Stomach (tissue), 9 donors: Measurements from ENCODE around the gene DAND5. TPM values are rescaled to one million over a fixed set of nuclear protein-coding genes. Genes with fewer than 3 reads are reported as not detected.

Experiments used
- DNase-seq, 2 donors: peaks; one replicate each; pipeline versions ENCODE4 v3.0.0 to v3.0.0-alpha.2; 2013 to 2019
- H3K27ac ChIP-seq, 5 donors: fragments of 200-600 bp in 4 of 5; sonication (generic) in 4 of 5; one replicate each; pipeline ENCODE4 v1.5.1; 2013 to 2019; ENCODE audit warnings: mild to moderate bottlenecking in 1 of 5, moderate library complexity in 1 of 5
- H3K27me3 ChIP-seq, 3 donors: fragments of 200-600 bp; sonication (generic); one replicate each; pipeline ENCODE4 v1.5.1; 2017 to 2019; ENCODE audit warnings: mixed run types in 1 of 3
- H3K36me3 ChIP-seq, 4 donors: fragments of 200-600 bp; sonication (generic); 1 replicate in 3 of 4; 2 replicates in 1 of 4; pipeline ENCODE4 v1.5.1; 2016 to 2019
- H3K4me1 ChIP-seq, 4 donors: fragments of 200-600 bp; sonication (generic); one replicate each; pipeline ENCODE4 v1.5.1; 2016 to 2019
- H3K4me3 ChIP-seq, 4 donors: fragments of 200-600 bp; sonication (generic) in 3 of 4; one replicate each; pipeline ENCODE4 v1.5.1; 2016 to 2019; ENCODE audit warnings: mild to moderate bottlenecking in 1 of 4
- H3K9me3 ChIP-seq, 4 donors: fragments of 200-600 bp; sonication (generic); one replicate each; pipeline ENCODE4 v1.5.1; 2016 to 2019
- CTCF ChIP-seq, 7 experiments: fragments of 450-650 bp in 4 of 7; fragments of 200-600 bp in 3 of 7; sonication (generic) in 3 of 7; IDR thresholded peaks; one replicate each; pipeline ENCODE4 v1.5.1; 2016 to 2019; ENCODE audit warnings: antibody characterized with exemption in 7 of 7, control low read depth in 2 of 7, mild to moderate bottlenecking in 1 of 7
- EP300 ChIP-seq: sonication (generic); formaldehyde crosslinking; IDR thresholded peaks from one replicate; pipeline ENCODE4 v1.6.1; 2017; ENCODE audit warnings: antibody characterized with exemption
- POLR2A ChIP-seq, 4 donors: fragments of 450-650 bp; IDR thresholded peaks; one replicate each; pipeline ENCODE4 v1.6.1; 2016; ENCODE audit warnings: antibody characterized with exemption in 4 of 4, control low read depth in 2 of 4, mild to moderate bottlenecking in 1 of 4, moderate library complexity in 1 of 4
- POLR2AphosphoS5 ChIP-seq, 3 donors: sonication (generic); formaldehyde crosslinking; IDR thresholded peaks; one replicate each; pipeline ENCODE4 v1.6.1; 2016; ENCODE audit warnings: antibody characterized with exemption in 3 of 3
- WGBS, 5 donors: extraction: QIAGEN DNeasy Blood & Tissue Kit in 3 of 5; methylation state at CpG; one replicate each; pipeline versions ENCODE4 v1.1.5 to v1.1.7; 2013 to 2018; 5-methylcytosine and 5-hydroxymethylcytosine counted together
- intact Hi-C: fragments of 100-400 bp; cut with DNase I; formaldehyde crosslinking; loops from one replicate; pipeline ENCODE4 v1.15.1; 2023; ENCODE audit warnings: low total_unique reads
- polyA plus RNA-seq, 3 donors: library from polyadenylated mRNA; stranded (reverse); fragments of 200-250 nt; gene quantifications; one replicate each; pipeline ENCODE4 v1.2.3, GENCODE V29; 2013
- small RNA-seq, 4 donors: library from RNA; depleted of rRNA; stranded (forward); fragments of <200 nt; gene quantifications; one replicate each; pipeline ENCODE3, GENCODE V24; 2016
- total RNA-seq, 5 donors: library from RNA; depleted of rRNA; stranded (reverse); fragments of >200 nt; gene quantifications; one replicate each; pipeline versions ENCODE4 v1.1.0 to v1.2.3, GENCODE V29; 2014 to 2016
- donor health status: healthy with polysubstance abuse.
- donor health status: Bipolar disorder and iron deficiency.
- donor health status: healthy.

DAND5 gene
- total and polyA plus RNA-seq, 8 donors = 0.12 to 0.58 (median 0.13) TPM; not detected in 5

GRCh38 chr19:13022859-13023636 lies 53.7 kb downstream of the DAND5 start:
- Histone ChIP-seq H3K27ac (peak overlapping the region; percentile 75 to 94 (median 91)), H3K36me3 (no peaks in the 10 kb centered on the region), H3K27me3 (no peaks in the 10 kb centered on the region), H3K4me3 (peak overlapping the region; percentile 38 to 55 (median 46)), H3K9me3 (no peaks in the 10 kb centered on the region), H3K4me1 (peaks cover 88 to 100% (median 94%) of the 10 kb centered on the region in 4 donors)
- intact Hi-C loops = no loop called here
- peak; percentile 68 to 95 for DNase-seq
- TF ChIP-seq POLR2AphosphoS5 (IDR thresholded peaks at IDR 0.05) = peak in 2 of 3 donors; percentile 11 to 29
- no peak for TF ChIP-seq EP300
- WGBS, 5 donors = 1 to 7% (median 2%) methylated on average over 30 of the region's 30 CpGs

- intact Hi-C loops = no loop called here
- WGBS, 5 donors = 2 to 7% (median 5%) methylated on average over 8 of the region's 8 CpGs
- peak in 1 of 2 donors; percentile 53 for DNase-seq
- TF ChIP-seq POLR2A (IDR thresholded peaks at IDR 0.05) = no peak
- TF ChIP-seq POLR2AphosphoS5 (IDR thresholded peaks at IDR 0.05) = no peak
- no peak for TF ChIP-seq EP300
- TF ChIP-seq CTCF (IDR thresholded peaks at IDR 0.05) = no peak
- H3K9me3 ChIP-seq = no peaks in the 10 kb centered on the region
- H3K27ac ChIP-seq = peak overlapping the region; percentile 56 to 94 (median 91)
- peaks cover 88 to 100% (median 94%) of the 10 kb centered on the region in 4 donors for H3K4me1 ChIP-seq
- peak overlapping the region; percentile 38 to 55 (median 46) for H3K4me3 ChIP-seq
- no peaks in the 10 kb centered on the region for H3K36me3 ChIP-seq
- H3K27me3 ChIP-seq = no peaks in the 10 kb centered on the region
Observed at GRCh38 chr19:13023656-13024055, 54.3 kb downstream of the DAND5 start.

Small RNAs within 50 kb of the gene (small RNA-seq; reads per million reads assigned to genes)
- 0 to 0.10 (median 0) reads per million in 4 donors for gene MIR5695
- gene MIR6515 = 0 to 0.98 (median 0.48) reads per million in 4 donors

Other genes starting within 250 kb of the DAND5 start
- gene TNPO2, start 245.6 kb upstream of the DAND5 start, total RNA-seq = 100 to 1,000 TPM in 1 of 5 donors, 10 to 100 TPM in 4; 20.6 to 143 (median 59.8) TPM
- gene TNPO2, start 245.6 kb upstream of the DAND5 start, polyA plus RNA-seq = 10 to 100 TPM; 13.7 to 18.5 (median 17.2) TPM
- gene TRIR, start 234.9 kb upstream of the DAND5 start, total RNA-seq = 100 to 1,000 TPM; 104 to 687 (median 176) TPM
- 100 to 1,000 TPM; 341 to 367 (median 348) TPM for gene TRIR, start 234.9 kb upstream of the DAND5 start, polyA plus RNA-seq
- 10 to 100 TPM in 3 of 5 donors, 1 to 10 TPM in 1, under 1 TPM in 1; 0.89 to 27.2 (median 15.5) TPM for gene GET3, start 232.1 kb upstream of the DAND5 start, total RNA-seq
- gene GET3, start 232.1 kb upstream of the DAND5 start, polyA plus RNA-seq = 10 to 100 TPM; 55.1 to 90.4 (median 75.5) TPM
- gene BEST2, start 217.8 kb upstream of the DAND5 start, total RNA-seq = 100 to 1,000 TPM in 1 of 5 donors, not detected in 4; 165 TPM
- under 1 TPM in 1 of 3 donors, not detected in 2; 0.08 TPM for gene BEST2, start 217.8 kb upstream of the DAND5 start, polyA plus RNA-seq
- gene HOOK2, start 194.0 kb upstream of the DAND5 start, total RNA-seq = 100 to 1,000 TPM in 3 of 5 donors, 10 to 100 TPM in 2; 33.0 to 797 (median 303) TPM
- gene HOOK2, start 194.0 kb upstream of the DAND5 start, polyA plus RNA-seq = 10 to 100 TPM; 30.1 to 74.1 (median 66.7) TPM
- 100 to 1,000 TPM; 178 to 625 (median 336) TPM for gene JUNB, start 178.1 kb upstream of the DAND5 start, total RNA-seq
- gene JUNB, start 178.1 kb upstream of the DAND5 start, polyA plus RNA-seq = 100 to 1,000 TPM; 128 to 152 (median 136) TPM
- gene PRDX2, start 167.8 kb upstream of the DAND5 start, total RNA-seq = 100 to 1,000 TPM; 118 to 284 (median 129) TPM
- 100 to 1,000 TPM; 213 to 257 (median 240) TPM for gene PRDX2, start 167.8 kb upstream of the DAND5 start, polyA plus RNA-seq
- gene THSD8, start 167.5 kb upstream of the DAND5 start, total RNA-seq = not detected
- 1 to 10 TPM; 2.9 to 8.3 (median 5.1) TPM for gene THSD8, start 167.5 kb upstream of the DAND5 start, polyA plus RNA-seq
- 10 to 100 TPM in 2 of 5 donors, 1 to 10 TPM in 2, under 1 TPM in 1; 0.45 to 36.2 (median 6.2) TPM for gene RNASEH2A, start 163.0 kb upstream of the DAND5 start, total RNA-seq
- gene RNASEH2A, start 163.0 kb upstream of the DAND5 start, polyA plus RNA-seq = 10 to 100 TPM in 1 of 3 donors, 1 to 10 TPM in 2; 5.4 to 10.6 (median 6.4) TPM
- not detected for gene RTBDN, start 135.0 kb upstream of the DAND5 start, total RNA-seq
- gene RTBDN, start 135.0 kb upstream of the DAND5 start, polyA plus RNA-seq = under 1 TPM in 1 of 3 donors, not detected in 2; 0.53 TPM
- 10 to 100 TPM in 1 of 5 donors, 1 to 10 TPM in 3, not detected in 1; 1.3 to 33.9 (median 5.9) TPM for gene MAST1, start 131.1 kb upstream of the DAND5 start, total RNA-seq
- 1 to 10 TPM in 1 of 3 donors, under 1 TPM in 2; 0.43 to 1.1 (median 0.56) TPM for gene MAST1, start 131.1 kb upstream of the DAND5 start, polyA plus RNA-seq
- 10 to 100 TPM; 11.9 to 53.1 (median 30.4) TPM for gene DNASE2, start 88.1 kb upstream of the DAND5 start, total RNA-seq
- 10 to 100 TPM in 2 of 3 donors, 1 to 10 TPM in 1; 9.0 to 26.2 (median 20.3) TPM for gene DNASE2, start 88.1 kb upstream of the DAND5 start, polyA plus RNA-seq
- gene KLF1, start 82.4 kb upstream of the DAND5 start, total RNA-seq = under 1 TPM in 1 of 5 donors, not detected in 4; 0.18 TPM
- gene KLF1, start 82.4 kb upstream of the DAND5 start, polyA plus RNA-seq = under 1 TPM in 2 of 3 donors, not detected in 1; 0.05 to 0.19 TPM
- 10 to 100 TPM in 4 of 5 donors, not detected in 1; 17.5 to 30.8 (median 23.9) TPM for gene GCDH, start 78.4 kb upstream of the DAND5 start, total RNA-seq
- gene GCDH, start 78.4 kb upstream of the DAND5 start, polyA plus RNA-seq = 10 to 100 TPM; 21.6 to 26.6 (median 24.0) TPM
- not detected for gene SYCE2, start 50.3 kb upstream of the DAND5 start, total RNA-seq
- under 1 TPM in 1 of 3 donors, not detected in 2; 0.23 TPM for gene SYCE2, start 50.3 kb upstream of the DAND5 start, polyA plus RNA-seq
- gene FARSA, start 35.9 kb upstream of the DAND5 start, total RNA-seq = 100 to 1,000 TPM in 1 of 5 donors, 10 to 100 TPM in 4; 27.2 to 125 (median 51.9) TPM
- gene FARSA, start 35.9 kb upstream of the DAND5 start, polyA plus RNA-seq = 10 to 100 TPM; 34.7 to 40.3 (median 39.4) TPM
- 100 to 1,000 TPM; 337 to 947 (median 504) TPM for gene CALR, start 31.0 kb upstream of the DAND5 start, total RNA-seq
- 100 to 1,000 TPM in 2 of 3 donors, 10 to 100 TPM in 1; 71.2 to 236 (median 158) TPM for gene CALR, start 31.0 kb upstream of the DAND5 start, polyA plus RNA-seq
- 100 to 1,000 TPM in 3 of 5 donors, 10 to 100 TPM in 2; 44.1 to 144 (median 103) TPM for gene RAD23A, start 23.7 kb upstream of the DAND5 start, total RNA-seq
- 100 to 1,000 TPM; 101 to 141 (median 106) TPM for gene RAD23A, start 23.7 kb upstream of the DAND5 start, polyA plus RNA-seq
- 10 to 100 TPM in 4 of 5 donors, 1 to 10 TPM in 1; 1.8 to 93.3 (median 25.9) TPM for gene GADD45GIP1, start 12.4 kb upstream of the DAND5 start, total RNA-seq
- gene GADD45GIP1, start 12.4 kb upstream of the DAND5 start, polyA plus RNA-seq = 10 to 100 TPM; 59.0 to 75.4 (median 61.8) TPM
- gene NFIX, start 25.9 kb downstream of the DAND5 start, total RNA-seq = 100 to 1,000 TPM in 1 of 5 donors, 10 to 100 TPM in 4; 14.0 to 183 (median 63.3) TPM
- gene NFIX, start 25.9 kb downstream of the DAND5 start, polyA plus RNA-seq = 10 to 100 TPM; 11.5 to 45.0 (median 30.2) TPM
- 10 to 100 TPM in 2 of 5 donors, 1 to 10 TPM in 2, not detected in 1; 1.3 to 19.3 (median 7.6) TPM for gene LYL1, start 133.3 kb downstream of the DAND5 start, total RNA-seq
- 1 to 10 TPM; 4.1 to 5.5 (median 5.0) TPM for gene LYL1, start 133.3 kb downstream of the DAND5 start, polyA plus RNA-seq
- 100 to 1,000 TPM in 1 of 5 donors, 10 to 100 TPM in 4; 29.6 to 373 (median 36.5) TPM for gene TRMT1, start 147.2 kb downstream of the DAND5 start, total RNA-seq
- 10 to 100 TPM; 64.7 to 88.2 (median 77.9) TPM for gene TRMT1, start 147.2 kb downstream of the DAND5 start, polyA plus RNA-seq
- gene NACC1, start 148.7 kb downstream of the DAND5 start, total RNA-seq = 100 to 1,000 TPM in 1 of 5 donors, 10 to 100 TPM in 4; 10.1 to 122 (median 26.3) TPM
- 10 to 100 TPM in 1 of 3 donors, 1 to 10 TPM in 2; 6.9 to 26.2 (median 9.5) TPM for gene NACC1, start 148.7 kb downstream of the DAND5 start, polyA plus RNA-seq
- 100 to 1,000 TPM in 3 of 5 donors, 10 to 100 TPM in 2; 20.4 to 942 (median 117) TPM for gene STX10, start 180.8 kb downstream of the DAND5 start, total RNA-seq
- 100 to 1,000 TPM in 1 of 3 donors, 10 to 100 TPM in 2; 74.8 to 114 (median 94.7) TPM for gene STX10, start 180.8 kb downstream of the DAND5 start, polyA plus RNA-seq
- gene IER2, start 180.8 kb downstream of the DAND5 start, total RNA-seq = 100 to 1,000 TPM in 3 of 5 donors, 10 to 100 TPM in 2; 32.3 to 421 (median 150) TPM
- gene IER2, start 180.8 kb downstream of the DAND5 start, polyA plus RNA-seq = 10 to 100 TPM; 64.3 to 87.2 (median 64.6) TPM